GM19240 (cell line): ENCODE data around the gene CDH10.

Experiments
- DNase-seq: peaks from one replicate; pipeline ENCODE4 v3.0.0; 2011; ENCODE audit warnings: low spot score; ENCODE audit not compliant: insufficient read length

The CDH10 gene

GRCh38 chr5:24644761-24645160 is at the start of gene CDH10:
TSS of gene CDH10 (minus strand) at chr5:24644978. CDS start at chr5:24593490, 51,488 bp downstream.
- DNase-seq, result no peak

DNA sequence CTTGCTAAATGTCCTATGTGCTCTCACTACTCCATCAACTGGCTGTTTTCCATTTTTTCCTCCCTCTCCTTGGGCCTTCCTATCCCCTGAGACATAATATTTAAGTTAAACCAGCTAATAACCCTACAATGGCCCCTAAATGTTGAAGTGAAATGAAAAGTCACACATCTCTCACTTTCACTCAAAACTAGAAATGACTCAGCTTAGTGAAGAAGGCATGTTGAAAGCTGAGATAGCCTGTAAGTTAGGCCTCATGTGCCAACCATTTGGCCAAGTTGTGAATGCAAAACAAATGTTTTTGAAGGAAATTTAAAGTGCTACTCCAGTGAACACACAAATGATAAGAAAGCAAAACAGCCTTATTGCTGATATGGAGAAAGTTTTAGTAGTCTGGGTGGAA is 48.8 kb upstream of the CDH10 start:
- no peak for DNase-seq

- DNase-seq, result no peak
Observed at GRCh38 chr5:24691074-24691473, 46.3 kb upstream of the CDH10 start.

GRCh38 chr5:24681106-24681505 is 36.3 kb upstream of the CDH10 start:
- no peak for DNase-seq

DNA sequence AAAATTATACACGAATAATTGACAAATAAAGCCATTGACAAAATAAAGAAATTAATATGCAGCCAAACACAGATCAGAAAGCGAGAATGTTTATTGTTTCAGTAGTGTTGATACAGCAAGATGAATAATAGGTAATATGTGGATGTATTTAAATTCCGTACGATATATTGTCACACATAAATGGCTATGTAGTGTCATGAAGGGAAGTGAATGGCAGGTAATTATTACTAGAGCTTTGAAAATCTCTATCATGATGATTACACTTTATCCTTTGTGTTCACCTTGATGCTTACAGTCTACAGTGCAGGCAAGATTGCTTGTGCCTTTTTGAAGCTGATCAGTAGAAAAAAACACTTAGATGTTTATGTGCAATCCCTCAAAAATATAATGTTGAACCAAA is 23.3 kb upstream of the CDH10 start:
- no peak for DNase-seq

- DNase-seq, result no peak
Observed at GRCh38 chr5:24649531-24649930, 4.8 kb upstream of the CDH10 start.

DNA sequence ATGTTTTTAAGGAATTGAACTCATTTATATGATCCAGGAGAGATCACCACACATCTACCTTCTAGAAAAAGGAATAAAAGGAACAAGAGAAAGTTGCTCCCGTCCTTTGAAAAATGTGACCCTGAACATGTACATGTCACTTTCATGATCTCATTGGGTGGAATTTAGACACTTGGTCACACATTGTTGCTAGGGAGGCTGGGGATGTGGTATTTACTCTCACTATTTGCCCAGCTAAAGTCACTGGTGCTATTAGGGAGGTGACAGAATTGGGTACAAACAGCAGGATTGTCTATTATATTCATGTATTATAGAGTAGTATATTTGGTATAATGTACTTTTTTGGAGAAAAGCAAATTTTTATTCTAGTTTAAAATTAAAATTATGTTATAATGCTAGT is 2.1 kb upstream of the CDH10 start:
- no peak for DNase-seq

GRCh38 chr5:24645483-24645882 is 705 bp upstream of the CDH10 start:
- DNase-seq, result no peak

DNA sequence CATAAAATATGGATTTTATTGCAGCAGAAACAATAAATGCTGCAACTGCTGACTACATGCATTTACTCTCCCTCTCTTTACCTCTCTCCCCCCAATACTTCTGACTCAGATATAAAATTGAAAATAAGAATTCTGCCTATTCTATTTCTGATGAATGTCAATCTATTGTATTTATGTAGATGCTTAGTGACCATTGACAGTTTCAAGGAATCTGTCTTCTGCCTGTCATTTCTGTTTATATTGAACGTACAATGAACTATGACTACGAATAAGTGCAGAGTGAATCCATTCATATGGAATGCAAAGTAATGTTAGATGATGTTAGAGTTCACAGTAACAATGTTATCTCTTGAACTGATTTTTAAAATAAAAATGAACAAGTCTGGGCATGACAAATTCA is 898 bp downstream of the CDH10 start:
- no peak for DNase-seq

GRCh38 chr5:24643156-24643555 is 1.6 kb downstream of the CDH10 start:
- no peak for DNase-seq

- no peak for DNase-seq
Observed at GRCh38 chr5:24642022-24642421, 2.8 kb downstream of the CDH10 start.

- no peak for DNase-seq
Observed at GRCh38 chr5:24635209-24635608, 9.6 kb downstream of the CDH10 start.

DNA sequence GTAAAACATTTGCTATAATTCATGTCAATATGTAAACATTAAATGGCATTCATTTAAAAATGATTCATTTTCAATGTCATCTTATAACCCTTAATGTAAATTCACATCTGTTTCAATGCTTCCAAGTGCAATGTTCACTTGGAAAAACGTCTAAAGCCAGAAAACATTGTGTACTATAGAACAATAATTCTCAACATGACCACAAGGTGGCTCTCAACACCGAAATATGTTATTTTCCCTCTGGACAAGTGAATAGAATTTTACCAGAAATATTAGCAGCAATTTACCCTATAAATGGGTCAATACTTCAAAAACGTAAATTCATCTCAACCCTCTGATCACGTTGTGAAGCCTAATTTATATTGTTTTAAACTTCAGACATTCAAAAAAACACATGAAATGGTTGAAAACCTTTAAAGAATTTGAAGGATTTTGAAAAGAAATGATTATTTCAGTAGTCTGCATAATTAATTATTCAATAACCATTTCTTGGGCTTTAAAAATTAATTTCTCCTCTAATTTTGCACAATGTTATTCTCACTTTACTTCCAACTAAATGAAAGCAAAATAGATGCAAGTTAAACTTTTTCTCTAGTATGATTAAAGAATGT is 11.0 kb downstream of the CDH10 start:
- no peak for DNase-seq

DNA sequence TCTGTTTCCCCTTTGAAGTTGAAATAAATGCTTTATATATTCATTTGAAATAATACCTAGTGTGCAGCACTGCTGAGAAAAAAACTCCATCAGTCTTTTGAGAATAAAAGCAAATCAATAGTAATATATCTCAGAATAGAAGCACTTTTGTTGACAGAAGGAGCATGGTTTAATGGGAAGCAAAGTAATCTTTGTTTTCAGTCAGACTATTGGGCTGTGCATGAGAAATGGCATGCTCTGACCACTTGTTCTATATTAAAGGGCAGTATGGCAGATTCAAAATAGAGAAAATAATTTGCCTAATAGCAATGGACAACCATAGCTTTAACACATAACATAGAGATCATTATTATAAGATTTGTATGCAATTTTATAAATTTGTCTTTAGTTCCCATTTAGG is 12.4 kb downstream of the CDH10 start:
- DNase-seq, result no peak

DNA sequence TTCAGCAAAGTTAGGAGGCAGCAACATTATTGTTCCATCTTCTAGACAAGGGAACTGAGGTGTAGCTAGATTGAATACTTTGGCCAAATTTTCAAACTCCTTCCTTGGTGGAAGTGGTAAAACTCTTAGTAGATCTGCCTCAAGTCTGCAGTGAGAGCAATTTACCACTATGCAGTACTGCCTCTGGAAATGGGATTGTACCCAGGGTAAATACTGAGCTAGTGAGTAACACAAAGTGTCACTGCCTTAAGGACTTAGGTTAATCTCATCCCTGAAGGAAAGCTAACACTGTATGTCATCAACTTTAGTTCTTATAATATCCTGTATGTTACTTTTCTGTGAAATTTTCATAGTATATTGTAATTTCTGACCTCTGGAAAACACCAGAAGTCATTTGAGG is 13.9 kb downstream of the CDH10 start:
- no peak for DNase-seq

DNA sequence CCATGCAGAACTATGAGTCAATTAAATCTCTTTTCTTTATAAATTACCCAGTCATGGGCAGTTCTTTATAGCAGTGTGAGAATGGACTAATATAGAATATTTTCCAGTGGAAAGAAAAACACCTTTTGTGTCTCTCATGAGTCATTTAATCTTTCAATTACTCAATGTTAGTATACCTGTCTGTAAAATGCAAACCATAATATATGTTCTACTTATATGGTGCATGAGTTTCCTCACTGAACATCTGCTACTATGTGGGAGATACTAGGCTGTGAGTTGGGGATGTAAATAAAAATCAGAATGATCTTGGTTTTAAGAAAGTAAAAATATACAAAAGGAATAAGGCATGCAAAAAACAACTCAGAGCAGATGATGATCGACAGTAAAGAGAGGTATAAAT is 15.0 kb downstream of the CDH10 start:
- DNase-seq, result no peak

DNA sequence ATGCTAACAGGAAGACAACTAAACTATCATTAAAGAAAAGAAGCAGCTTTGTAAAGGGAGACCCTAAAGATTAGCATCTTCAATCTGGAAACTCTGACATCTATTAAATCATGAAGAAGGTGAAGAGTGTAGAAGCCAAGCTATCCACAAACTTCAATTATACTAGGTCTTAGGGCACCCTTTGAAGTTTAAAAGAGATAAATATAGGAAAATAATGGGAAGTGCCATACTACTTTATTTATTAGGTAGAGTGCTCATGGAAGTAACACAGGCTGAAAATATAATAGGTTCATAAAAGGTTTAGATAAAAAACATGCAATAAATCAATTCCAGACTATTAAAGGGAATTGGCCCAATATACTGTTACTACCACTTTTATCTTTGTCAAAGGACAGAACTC is 19.9 kb downstream of the CDH10 start:
- DNase-seq, result no peak

GRCh38 chr5:24623624-24624023 is 21.2 kb downstream of the CDH10 start:
- no peak for DNase-seq

DNA sequence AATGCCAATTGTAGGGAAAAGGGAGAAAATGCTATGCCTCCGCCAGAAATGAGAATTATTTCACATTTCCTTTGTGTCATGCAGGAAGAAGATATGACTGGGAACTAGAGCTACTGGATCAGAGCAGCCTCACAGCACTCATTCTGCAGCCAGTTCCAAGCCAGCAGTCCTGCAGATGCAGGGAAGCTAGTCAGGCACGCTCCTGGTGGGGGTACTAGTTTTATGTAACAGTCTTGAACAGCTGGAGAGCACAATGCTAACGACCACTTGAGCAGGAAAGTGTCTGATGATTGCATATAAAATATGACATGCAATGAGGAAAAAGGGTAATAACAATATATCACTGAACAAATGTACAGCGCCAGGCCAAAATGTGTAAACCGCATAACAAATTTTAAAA is 21.7 kb downstream of the CDH10 start:
- no peak for DNase-seq

DNA sequence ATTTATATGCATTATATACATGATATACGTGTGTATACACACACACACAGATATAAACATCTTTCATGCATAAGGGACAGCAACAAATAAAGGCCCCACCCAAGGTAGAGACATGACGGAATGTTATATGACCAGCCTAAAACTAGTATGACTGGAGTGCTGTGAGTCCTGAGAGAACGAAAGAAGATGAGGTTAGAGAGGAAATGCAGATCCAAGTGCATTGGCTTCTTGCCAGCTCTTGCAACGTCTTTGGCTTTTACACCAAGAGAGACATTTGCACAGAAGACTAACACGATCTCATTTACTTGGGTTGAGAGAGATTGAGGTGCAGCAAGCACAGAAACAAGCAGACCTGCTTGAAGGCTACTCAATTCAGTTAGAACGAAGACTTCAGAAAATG is 23.0 kb downstream of the CDH10 start:
- DNase-seq, result no peak

DNA sequence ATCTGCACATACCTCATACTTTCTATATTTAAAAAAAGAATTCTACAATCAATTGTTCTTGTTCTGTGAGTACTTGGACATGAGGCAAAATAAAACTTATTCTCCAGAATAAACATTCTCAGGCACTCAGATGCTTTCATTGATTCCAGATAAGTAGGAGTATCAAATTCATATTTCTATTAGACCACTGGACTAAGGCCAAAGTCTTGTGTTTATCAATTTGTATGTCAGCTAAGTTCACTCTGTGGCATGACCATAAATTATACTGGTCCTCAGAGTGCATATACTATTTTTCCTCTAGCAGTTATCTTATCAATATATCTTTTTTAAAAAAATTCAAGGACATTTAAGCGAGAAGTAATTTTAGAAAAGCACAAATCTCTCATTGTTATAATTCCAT is 28.2 kb downstream of the CDH10 start:
- no peak for DNase-seq

- DNase-seq, result no peak
Observed at GRCh38 chr5:24615159-24615558, 29.6 kb downstream of the CDH10 start.

- no peak for DNase-seq
Observed at GRCh38 chr5:24609706-24610105, 35.1 kb downstream of the CDH10 start.

DNA sequence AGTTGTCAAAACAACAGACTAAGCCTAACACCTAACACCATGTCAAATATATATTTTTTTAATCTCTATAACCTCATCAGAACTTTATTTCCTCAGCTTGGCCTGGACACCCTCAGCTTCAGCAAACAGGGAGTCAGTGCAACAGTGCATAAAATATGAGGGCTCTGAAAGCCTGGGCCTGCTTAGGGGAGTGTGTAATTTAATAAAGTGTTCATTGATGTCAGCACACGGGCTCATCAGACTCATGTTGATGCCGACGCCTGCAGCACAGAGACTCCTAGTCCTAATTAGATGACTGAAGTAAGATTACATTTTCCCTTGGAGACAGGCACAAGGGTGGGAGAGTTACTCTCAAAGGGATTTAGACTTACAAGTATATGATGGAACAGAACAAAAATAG is 37.8 kb downstream of the CDH10 start:
- DNase-seq, result no peak
